ENCODE measurements around the gene USP31. TPM values are rescaled to one million over a fixed set of nuclear protein-coding genes. Genes with fewer than 3 reads are reported as not detected.
A peak's percentile ranks its signal among the peaks of the same experiment; 100 is the strongest.

The USP31 gene
- total RNA-seq, 1 experiment from 2014 or later, result 6.7 TPM

DNA sequence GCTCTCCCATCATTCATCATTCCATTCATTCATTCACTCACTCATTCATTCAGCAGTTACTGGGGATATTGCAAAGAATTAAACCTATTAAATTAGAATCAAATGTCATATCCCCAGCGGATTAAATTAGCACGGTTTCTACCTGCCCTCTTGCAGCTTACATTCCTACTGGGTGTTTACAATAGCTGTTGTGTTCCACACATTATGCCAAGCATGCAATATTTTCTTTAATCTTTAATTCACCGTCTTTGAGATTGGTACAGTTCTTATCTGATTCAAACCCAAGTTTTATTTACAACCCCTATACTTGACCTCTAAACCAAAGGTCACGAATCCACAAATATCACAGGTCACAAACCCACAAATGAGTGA lies 727 bp upstream of the USP31 start:
- Histone ChIP-seq H3K9me3 (ENCODE audit: low read length) (no peaks in the 10 kb centered on the region), H3K4me2 (ENCODE audit: low read length) (peak overlapping the region; percentile 97), H3K4me1 (ENCODE audit: insufficient read depth, low read length) (peaks cover 24% of the 10 kb centered on the region), H3K9me2 (replicated peaks; ENCODE audit: low read length) (no peaks in the 10 kb centered on the region), H2AFZ (ENCODE audit: low read length) (peak overlapping the region; percentile 98), H3K4me3 (ENCODE audit: low read length) (peak overlapping the region; percentile 83), H3K27ac (ENCODE audit: low read length) (no peak overlapping the region), H3K9ac (ENCODE audit: low read length) (peak overlapping the region; percentile 28; the same call in 1 of the 2 replicates), H3F3A (ENCODE audit: low read length, unreplicated experiment) (no peaks in the 10 kb centered on the region), H4K20me1 (ENCODE audit: low read length) (no peaks in the 10 kb centered on the region), H3K27me3 (ENCODE audit: low read length) (no peaks in the 10 kb centered on the region), H3K79me2 (ENCODE audit: low read length) (peaks cover 29% of the 10 kb centered on the region), H3K36me3 (ENCODE audit: low read depth, low read length) (no peaks in the 10 kb centered on the region)
- POLR2A ChIA-PET (ENCODE audit: unreplicated experiment), result no interaction called here
- no peak for ATAC-seq
- DNase-seq, result no peak
- CTCF ChIA-PET, result no interaction called here
- no TSS peak for BruUV-seq (replicated peaks)
- TF ChIP-seq EZH2 (IDR thresholded peaks at IDR 0.05; ENCODE audit: low read length, unreplicated experiment), result no peak
- no peak for TF ChIP-seq EZH2phosphoT487 (IDR thresholded peaks at IDR 0.05; ENCODE audit: borderline replicate concordance, low read length)
- TF ChIP-seq, protein P1, sequence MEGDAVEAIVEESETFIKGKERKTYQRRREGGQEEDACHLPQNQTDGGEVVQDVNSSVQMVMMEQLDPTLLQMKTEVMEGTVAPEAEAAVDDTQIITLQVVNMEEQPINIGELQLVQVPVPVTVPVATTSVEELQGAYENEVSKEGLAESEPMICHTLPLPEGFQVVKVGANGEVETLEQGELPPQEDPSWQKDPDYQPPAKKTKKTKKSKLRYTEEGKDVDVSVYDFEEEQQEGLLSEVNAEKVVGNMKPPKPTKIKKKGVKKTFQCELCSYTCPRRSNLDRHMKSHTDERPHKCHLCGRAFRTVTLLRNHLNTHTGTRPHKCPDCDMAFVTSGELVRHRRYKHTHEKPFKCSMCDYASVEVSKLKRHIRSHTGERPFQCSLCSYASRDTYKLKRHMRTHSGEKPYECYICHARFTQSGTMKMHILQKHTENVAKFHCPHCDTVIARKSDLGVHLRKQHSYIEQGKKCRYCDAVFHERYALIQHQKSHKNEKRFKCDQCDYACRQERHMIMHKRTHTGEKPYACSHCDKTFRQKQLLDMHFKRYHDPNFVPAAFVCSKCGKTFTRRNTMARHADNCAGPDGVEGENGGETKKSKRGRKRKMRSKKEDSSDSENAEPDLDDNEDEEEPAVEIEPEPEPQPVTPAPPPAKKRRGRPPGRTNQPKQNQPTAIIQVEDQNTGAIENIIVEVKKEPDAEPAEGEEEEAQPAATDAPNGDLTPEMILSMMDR (conservative IDR thresholded peaks at IDR 0.05; ENCODE audit: low read depth, low read length), result no peak
- intact Hi-C loops (cut with micrococcal nuclease), result no loop called here

DNA sequence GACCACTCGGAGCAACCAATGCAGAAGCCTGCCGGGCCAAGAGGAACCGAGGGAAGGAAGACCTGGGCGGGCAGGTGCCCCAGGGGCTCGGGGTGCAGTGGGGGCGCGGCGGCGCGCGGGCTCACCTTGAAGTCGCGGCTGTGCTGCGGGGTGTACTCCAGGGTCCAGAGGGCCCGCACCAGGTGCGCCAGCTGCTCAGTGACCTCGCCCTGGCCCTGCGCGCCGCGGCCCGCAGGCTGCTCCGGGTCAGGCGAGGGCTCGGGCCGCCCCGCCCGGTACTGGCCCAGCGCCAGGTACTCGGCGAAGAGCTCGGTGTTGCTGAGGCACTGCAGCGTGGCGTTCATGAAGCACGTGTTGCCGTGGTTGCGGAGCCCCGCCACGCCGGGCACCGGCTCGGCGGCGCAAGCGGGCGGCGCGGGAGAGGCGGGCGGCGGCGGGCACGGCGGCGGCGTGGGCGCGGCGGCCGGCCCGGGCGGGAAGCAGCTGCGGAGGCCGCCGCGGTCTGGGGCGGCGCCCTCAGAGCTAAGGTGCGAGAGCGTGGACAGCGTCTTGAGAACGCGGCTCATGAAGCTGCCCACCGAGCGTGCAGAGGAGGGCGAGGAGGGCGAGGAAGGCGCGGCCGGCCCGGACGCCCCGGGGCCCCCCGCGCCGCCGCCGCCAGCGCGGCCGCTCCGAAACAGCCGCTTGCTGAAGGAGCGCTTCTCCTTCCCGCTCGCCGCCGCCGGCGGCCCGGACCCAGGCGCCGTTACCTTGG lies 562 bp downstream of the USP31 start:
- Histone ChIP-seq H4K20me1 (ENCODE audit: low read length) (no peaks in the 10 kb centered on the region), H3K27ac (ENCODE audit: low read length) (peak overlapping the region; percentile 8; the same call in 1 of the 2 replicates), H2AFZ (ENCODE audit: low read length) (peak overlapping the region; percentile 83), H3K79me2 (ENCODE audit: low read length) (peaks cover 42% of the 10 kb centered on the region), H3K9ac (ENCODE audit: low read length) (peak overlapping the region; percentile 75), H3K9me3 (ENCODE audit: low read length) (no peaks in the 10 kb centered on the region), H3K36me3 (ENCODE audit: low read depth, low read length) (no peaks in the 10 kb centered on the region), H3K4me2 (ENCODE audit: low read length) (peak overlapping the region; percentile 93), H3K4me1 (ENCODE audit: insufficient read depth, low read length) (peaks cover 27% of the 10 kb centered on the region), H3K4me3 (ENCODE audit: low read length) (peak overlapping the region; percentile 75), H3K27me3 (ENCODE audit: low read length) (no peaks in the 10 kb centered on the region), H3F3A (ENCODE audit: low read length, unreplicated experiment) (no peaks in the 10 kb centered on the region), H3K9me2 (replicated peaks; ENCODE audit: low read length) (no peaks in the 10 kb centered on the region)
- ChIA-PET CTCF (interaction anchor here (0.6 kb wide), 1 partner anchor 23 kb away, joined by 5 read pairs; no protein-coding TSS in a partner anchor), POLR2A (ENCODE audit: unreplicated experiment) (no interaction called here)
- TF ChIP-seq, protein P1 (conservative IDR thresholded peaks at IDR 0.05; ENCODE audit: low read depth, low read length), result no peak
- no peak for TF ChIP-seq EZH2phosphoT487 (IDR thresholded peaks at IDR 0.05; ENCODE audit: borderline replicate concordance, low read length)
- TF ChIP-seq EZH2 (IDR thresholded peaks at IDR 0.05; ENCODE audit: low read length, unreplicated experiment), result no peak
- peak; percentile 38 for ATAC-seq
- DNase-seq, result peak; percentile 40
- no TSS peak for BruUV-seq (replicated peaks)
- intact Hi-C loops (cut with micrococcal nuclease), result no loop called here

DNA sequence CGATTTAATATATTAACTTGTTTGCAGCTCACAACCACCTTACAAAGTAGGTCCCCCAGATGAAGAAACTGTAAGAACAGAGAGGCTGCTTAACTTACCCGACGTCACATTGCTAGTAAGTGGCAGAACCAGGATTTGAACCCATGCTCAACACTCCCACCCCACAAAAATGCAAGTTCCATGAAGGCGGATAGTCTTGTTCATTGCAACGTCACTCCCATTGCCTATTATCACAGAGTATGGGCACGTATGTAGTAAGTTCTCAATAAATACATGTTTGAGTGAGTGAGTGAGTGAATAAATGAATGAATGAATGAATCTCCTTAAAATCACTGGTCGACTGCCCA lies 1.1 kb downstream of the USP31 start:
- DNase-seq (peak; percentile 6), ATAC-seq (no peak)
- Histone ChIP-seq H3K9me2 (replicated peaks; ENCODE audit: low read length) (no peaks in the 10 kb centered on the region), H3F3A (ENCODE audit: low read length, unreplicated experiment) (no peaks in the 10 kb centered on the region), H3K9me3 (ENCODE audit: low read length) (no peaks in the 10 kb centered on the region), H3K27me3 (ENCODE audit: low read length) (no peaks in the 10 kb centered on the region), H3K4me3 (ENCODE audit: low read length) (peak overlapping the region; percentile 75), H3K79me2 (ENCODE audit: low read length) (peaks cover 48% of the 10 kb centered on the region), H3K36me3 (ENCODE audit: low read depth, low read length) (no peaks in the 10 kb centered on the region), H3K9ac (ENCODE audit: low read length) (peak overlapping the region; percentile 75), H2AFZ (ENCODE audit: low read length) (peak overlapping the region; percentile 83), H4K20me1 (ENCODE audit: low read length) (no peaks in the 10 kb centered on the region), H3K4me2 (ENCODE audit: low read length) (peak overlapping the region; percentile 93), H3K4me1 (ENCODE audit: insufficient read depth, low read length) (peaks cover 27% of the 10 kb centered on the region), H3K27ac (ENCODE audit: low read length) (peak overlapping the region; percentile 8; the same call in 1 of the 2 replicates)
- intact Hi-C loops (cut with micrococcal nuclease), result no loop called here
- TF ChIP-seq, protein P1 (conservative IDR thresholded peaks at IDR 0.05; ENCODE audit: low read depth, low read length), result no peak
- TF ChIP-seq EZH2phosphoT487 (IDR thresholded peaks at IDR 0.05; ENCODE audit: borderline replicate concordance, low read length) (no peak), EZH2 (IDR thresholded peaks at IDR 0.05; ENCODE audit: low read length, unreplicated experiment) (no peak)
- CTCF ChIA-PET, result no interaction called here
- POLR2A ChIA-PET (ENCODE audit: unreplicated experiment), result no interaction called here
- TSS peak; percentile 53 for BruUV-seq (replicated peaks)
